Activated naive CD4-positive, alpha-beta T cell treated with anti-CD3 and anti-CD28 coated beads, Interleukin-2, amount 50 U/mL, for 72 hours (primary cell): ENCODE results near the gene DDX4. TPM values are rescaled to one million over a fixed set of nuclear protein-coding genes. Genes with fewer than 3 reads are reported as not detected.
"Not testable (repeated sequence)": the region's sequence is repeated elsewhere in the genome, so short reads cannot be mapped to it uniquely, and the experiment has no call there.

Source experiments
- ATAC-seq, 2 donors: fragments of 150-1000 bp; cut with Tn5 transposase; 2 replicates each; pipeline ENCODE4 v1.10.0; 2021; ENCODE audit warnings: mild to moderate bottlenecking in 2 of 2, moderate library complexity in 2 of 2
- DNase-seq, 2 donors: peaks; one replicate each; pipeline ENCODE4 v3.0.0; 2021 to 2022; ENCODE audit warnings: low spot score in 2 of 2
- H3K27ac Mint-ChIP-seq, 2 donors: one replicate each; pipeline ENCODE4 v1.8.0; 2022; ENCODE audit warnings: mild to moderate bottlenecking in 2 of 2, mixed read lengths in 2 of 2
- H3K36me3 Mint-ChIP-seq, 2 donors: one replicate each; pipeline ENCODE4 v1.8.0; 2022; ENCODE audit warnings: mixed read lengths in 2 of 2
- H3K9me3 Mint-ChIP-seq, 2 donors: one replicate each; pipeline ENCODE4 v1.8.0; 2022; ENCODE audit warnings: mixed read lengths in 2 of 2
- total RNA-seq, 2 donors: library from RNA; stranded (reverse); gene quantifications; one replicate each; pipeline ENCODE4 v1.2.3, GENCODE V29; 2022

The DDX4 gene
- total RNA-seq, 2 donors from 2014 or later, result not detected

GRCh38 chr5:55714339-55714738, 23.5 kb upstream of the DDX4 start:
- DNase-seq (no peak), ATAC-seq (no peak)
- Mint-ChIP-seq H3K9me3 (peaks cover 0 to 9% of the 10 kb centered on the region in 2 donors), H3K27ac (no peak overlapping the region), H3K36me3 (peaks cover 9 to 10% of the 10 kb centered on the region in 2 donors)

GRCh38 chr5:55714749-55715148, 23.1 kb upstream of the DDX4 start:
- Mint-ChIP-seq H3K36me3 (peaks cover 9 to 11% of the 10 kb centered on the region in 2 donors), H3K9me3 (peaks cover 0 to 9% of the 10 kb centered on the region in 2 donors), H3K27ac (no peak overlapping the region)
- ATAC-seq (no peak), DNase-seq (no peak)

- DNase-seq, result no peak
- peaks cover 0 to 9% of the 10 kb centered on the region in 2 donors for H3K9me3 Mint-ChIP-seq
- ATAC-seq, result no peak
- peaks cover 9 to 11% of the 10 kb centered on the region in 2 donors for H3K36me3 Mint-ChIP-seq
- H3K27ac Mint-ChIP-seq, result no peak overlapping the region
Measured at GRCh38 chr5:55715519-55716078, 22.3 kb upstream of the DDX4 start.

GRCh38 chr5:55719026-55719425, 18.8 kb upstream of the DDX4 start:
- not testable (repeated sequence) for H3K9me3 Mint-ChIP-seq, H3K36me3 Mint-ChIP-seq, ATAC-seq, DNase-seq, H3K27ac Mint-ChIP-seq

GRCh38 chr5:55720188-55720703, 17.6 kb upstream of the DDX4 start:
- H3K27ac Mint-ChIP-seq, result no peak overlapping the region
- H3K36me3 Mint-ChIP-seq, result peaks cover 0 to 5% of the 10 kb centered on the region in 2 donors
- DNase-seq, result no peak
- no peak for ATAC-seq
- H3K9me3 Mint-ChIP-seq, result peaks cover 0 to 8% of the 10 kb centered on the region in 2 donors

- DNase-seq (no peak), ATAC-seq (no peak)
- peaks cover 0 to 4% of the 10 kb centered on the region in 2 donors for H3K9me3 Mint-ChIP-seq
- H3K36me3 Mint-ChIP-seq, result peaks cover 0 to 1% of the 10 kb centered on the region in 2 donors
- H3K27ac Mint-ChIP-seq, result no peak overlapping the region
Measured at GRCh38 chr5:55724281-55724680, 13.6 kb upstream of the DDX4 start.

GRCh38 chr5:55731848-55732247, 6.0 kb upstream of the DDX4 start:
- no peak for ATAC-seq
- Mint-ChIP-seq H3K36me3 (no peaks in the 10 kb centered on the region), H3K9me3 (peaks cover 0 to 8% of the 10 kb centered on the region in 2 donors), H3K27ac (no peak overlapping the region)
- DNase-seq, result no peak

GRCh38 chr5:55732585-55732984, 5.3 kb upstream of the DDX4 start:
- DNase-seq (no peak), ATAC-seq (no peak)
- H3K9me3 Mint-ChIP-seq, result peaks cover 0 to 8% of the 10 kb centered on the region in 2 donors
- no peak overlapping the region for H3K27ac Mint-ChIP-seq
- H3K36me3 Mint-ChIP-seq, result no peaks in the 10 kb centered on the region

- Mint-ChIP-seq H3K9me3 (peaks cover 0 to 4% of the 10 kb centered on the region in 2 donors), H3K27ac (no peak overlapping the region), H3K36me3 (no peaks in the 10 kb centered on the region)
- DNase-seq (no peak), ATAC-seq (no peak)
Measured at GRCh38 chr5:55734658-55735057, 3.2 kb upstream of the DDX4 start.

- Mint-ChIP-seq H3K36me3 (no peaks in the 10 kb centered on the region), H3K9me3 (no peaks in the 10 kb centered on the region), H3K27ac (no peak overlapping the region)
- ATAC-seq (no peak), DNase-seq (no peak)
Measured at GRCh38 chr5:55742778-55743177, 4.9 kb downstream of the DDX4 start.

- Mint-ChIP-seq H3K27ac (no peak overlapping the region), H3K36me3 (no peaks in the 10 kb centered on the region), H3K9me3 (no peaks in the 10 kb centered on the region)
- DNase-seq (no peak), ATAC-seq (no peak)
Measured at GRCh38 chr5:55747778-55748318, 10.0 kb downstream of the DDX4 start.

GRCh38 chr5:55749387-55749786, 11.5 kb downstream of the DDX4 start:
- Mint-ChIP-seq H3K36me3 (no peaks in the 10 kb centered on the region), H3K9me3 (no peaks in the 10 kb centered on the region), H3K27ac (no peak overlapping the region)
- ATAC-seq (no peak), DNase-seq (no peak)

- DNase-seq, result no peak
- Mint-ChIP-seq H3K27ac (no peak overlapping the region), H3K36me3 (no peaks in the 10 kb centered on the region), H3K9me3 (no peaks in the 10 kb centered on the region)
- ATAC-seq, result no peak
Measured at GRCh38 chr5:55750063-55750462, 12.2 kb downstream of the DDX4 start.

GRCh38 chr5:55750499-55750898, 12.6 kb downstream of the DDX4 start:
- Mint-ChIP-seq H3K27ac (no peak overlapping the region), H3K9me3 (no peaks in the 10 kb centered on the region), H3K36me3 (no peaks in the 10 kb centered on the region)
- ATAC-seq, result no peak
- no peak for DNase-seq

- peak; percentile 16 to 95 for ATAC-seq
Measured at GRCh38 chr5:55758231-55758630, 20.4 kb downstream of the DDX4 start.

GRCh38 chr5:55758714-55759113, 20.9 kb downstream of the DDX4 start:
- H3K27ac Mint-ChIP-seq, result no peak overlapping the region
- H3K9me3 Mint-ChIP-seq, result no peaks in the 10 kb centered on the region
- ATAC-seq (peak in 1 of 2 donors; percentile 9), DNase-seq (no peak)
- no peaks in the 10 kb centered on the region for H3K36me3 Mint-ChIP-seq

More at GRCh38 chr5:55758231-55758630, 20.4 kb downstream of the DDX4 start:
- DNase-seq, result no peak
- H3K27ac Mint-ChIP-seq, result peak overlapping the region in 1 of 2 donors; percentile 31
- no peaks in the 10 kb centered on the region for H3K9me3 Mint-ChIP-seq
- H3K36me3 Mint-ChIP-seq, result no peaks in the 10 kb centered on the region

- ATAC-seq, H3K36me3 Mint-ChIP-seq, H3K27ac Mint-ChIP-seq, DNase-seq, H3K9me3 Mint-ChIP-seq: not testable (repeated sequence)
Measured at GRCh38 chr5:55761721-55762120, 23.9 kb downstream of the DDX4 start.
